Urothelium cell line (cell line): ENCODE measurements around the gene SYNE1.
A peak's percentile ranks its signal among the peaks of the same experiment; 100 is the strongest.

Experiments
- DNase-seq: peaks from one replicate; pipeline ENCODE4 v3.0.0; 2011; ENCODE audit warnings: low spot score, mixed read lengths
- FAIRE-seq: peaks from 2 replicates; lab custom pipeline; 2011; peaks lifted over from hg19 to GRCh38; lab: Jason Lieb, UNC

Gene SYNE1

GRCh38 chr6:152117156-152118133 lies 519.7 kb downstream of the SYNE1 start:
- FAIRE-seq: no peak

GRCh38 chr6:152112491-152113261 lies 524.5 kb downstream of the SYNE1 start:
- no peak for DNase-seq
- no peak for FAIRE-seq

More at GRCh38 chr6:152117156-152118133, 519.7 kb downstream of the SYNE1 start:
- DNase-seq: no peak

GRCh38 chr6:152110886-152111820 lies 526.0 kb downstream of the SYNE1 start:
- FAIRE-seq: no peak
- DNase-seq: no peak

- FAIRE-seq (no peak), DNase-seq (no peak)
Measured at GRCh38 chr6:152107973-152108372, 529.2 kb downstream of the SYNE1 start.

- FAIRE-seq (no peak), DNase-seq (peak; percentile 26)
Measured at GRCh38 chr6:152100183-152100618, 537.0 kb downstream of the SYNE1 start.

GRCh38 chr6:152099446-152100182 lies 537.5 kb downstream of the SYNE1 start:
- FAIRE-seq (no peak), DNase-seq (no peak)

GRCh38 chr6:152098683-152099082 lies 538.5 kb downstream of the SYNE1 start:
- FAIRE-seq (no peak), DNase-seq (no peak)

- no peak for DNase-seq
- FAIRE-seq: no peak
Measured at GRCh38 chr6:152096863-152097496, 540.2 kb downstream of the SYNE1 start.

- DNase-seq: peak; percentile 74
- peak; percentile 66 for FAIRE-seq
Measured at GRCh38 chr6:152094992-152095592, 542.1 kb downstream of the SYNE1 start.

- FAIRE-seq: no peak
- DNase-seq: no peak
Measured at GRCh38 chr6:152094276-152094675, 542.9 kb downstream of the SYNE1 start.

- DNase-seq: no peak
- FAIRE-seq: no peak
Measured at GRCh38 chr6:152093711-152094110, 543.5 kb downstream of the SYNE1 start.

- FAIRE-seq (no peak), DNase-seq (no peak)
Measured at GRCh38 chr6:152091851-152092341, 545.3 kb downstream of the SYNE1 start.

GRCh38 chr6:152091201-152091600 lies 546.0 kb downstream of the SYNE1 start:
- DNase-seq (no peak), FAIRE-seq (no peak)

- no peak for FAIRE-seq
Measured at GRCh38 chr6:152089992-152090391, 547.2 kb downstream of the SYNE1 start.

GRCh38 chr6:152087701-152088100 lies 549.5 kb downstream of the SYNE1 start:
- FAIRE-seq (no peak), DNase-seq (no peak)

More at GRCh38 chr6:152089992-152090391, 547.2 kb downstream of the SYNE1 start:
- DNase-seq: peak; percentile 58

GRCh38 chr6:152087096-152087495 lies 550.1 kb downstream of the SYNE1 start:
- FAIRE-seq (no peak), DNase-seq (no peak)

GRCh38 chr6:152086223-152086873 lies 550.8 kb downstream of the SYNE1 start:
- DNase-seq: no peak
- no peak for FAIRE-seq

- FAIRE-seq (no peak), DNase-seq (peak; percentile 33)
Measured at GRCh38 chr6:152085451-152085921, 551.7 kb downstream of the SYNE1 start.
